NCI-H748 (cell line): ENCODE data around the gene SMG6.
"Not testable (repeated sequence)": the region's sequence is repeated elsewhere in the genome, so short reads cannot be mapped to it uniquely, and the experiment has no call there.

ENCODE experiments used
- DNase-seq: peaks from one replicate; lab custom pipeline; 2025; ENCODE audit not compliant: unreplicated experiment; lab: John Stamatoyannopoulos, UW

Gene SMG6

GRCh38 chr17:2207815-2208515, 95.6 kb downstream of the SMG6 start:
- DNase-seq: no peak

DNA sequence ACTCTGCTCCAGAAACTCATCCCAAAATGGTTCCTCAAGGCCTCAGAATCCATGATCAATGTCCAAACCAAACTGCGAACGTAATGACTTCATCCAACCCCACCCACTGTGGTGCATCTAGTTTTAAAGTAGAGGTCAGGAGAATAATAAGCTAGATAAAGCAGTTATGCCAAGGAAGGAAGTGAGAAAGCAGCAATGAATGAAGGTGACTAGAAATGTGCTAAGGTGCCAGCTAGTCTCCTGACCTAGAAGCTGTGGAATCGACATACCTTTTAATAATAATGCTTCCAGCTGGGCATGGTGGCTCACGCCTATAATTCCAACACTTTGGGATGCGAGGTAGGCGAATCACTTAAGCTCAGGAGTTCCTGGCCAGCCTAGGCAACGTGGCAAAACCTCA, 99.2 kb downstream of the SMG6 start:
- no peak for DNase-seq

DNA sequence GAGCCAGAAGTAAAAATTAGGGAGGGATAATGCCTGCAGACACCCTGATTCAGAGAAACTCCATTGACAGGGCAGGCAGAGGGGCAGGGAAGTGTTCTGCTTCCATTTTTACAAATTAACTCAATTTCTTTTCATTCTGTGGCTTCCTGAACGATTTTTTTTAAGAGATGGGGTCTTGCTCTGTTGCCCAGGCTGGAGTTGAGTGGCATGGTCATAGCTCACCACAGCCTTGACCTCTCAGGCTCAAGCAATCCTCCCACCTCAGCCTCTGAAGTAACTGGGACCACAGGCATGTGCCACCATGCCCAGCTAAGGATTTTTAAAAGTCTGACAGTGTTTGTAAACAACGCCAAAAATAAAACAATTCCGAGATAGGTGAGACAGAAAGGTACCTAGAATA, 99.8 kb downstream of the SMG6 start:
- DNase-seq: no peak

- DNase-seq: no peak
Measured at GRCh38 chr17:2202996-2203575, 100.5 kb downstream of the SMG6 start.

- no peak for DNase-seq
Measured at GRCh38 chr17:2202302-2202995, 101.1 kb downstream of the SMG6 start.

- DNase-seq: not testable (repeated sequence)
Measured at GRCh38 chr17:2199386-2199785, 104.2 kb downstream of the SMG6 start.

GRCh38 chr17:2198927-2199326, 104.7 kb downstream of the SMG6 start:
- no peak for DNase-seq

DNA sequence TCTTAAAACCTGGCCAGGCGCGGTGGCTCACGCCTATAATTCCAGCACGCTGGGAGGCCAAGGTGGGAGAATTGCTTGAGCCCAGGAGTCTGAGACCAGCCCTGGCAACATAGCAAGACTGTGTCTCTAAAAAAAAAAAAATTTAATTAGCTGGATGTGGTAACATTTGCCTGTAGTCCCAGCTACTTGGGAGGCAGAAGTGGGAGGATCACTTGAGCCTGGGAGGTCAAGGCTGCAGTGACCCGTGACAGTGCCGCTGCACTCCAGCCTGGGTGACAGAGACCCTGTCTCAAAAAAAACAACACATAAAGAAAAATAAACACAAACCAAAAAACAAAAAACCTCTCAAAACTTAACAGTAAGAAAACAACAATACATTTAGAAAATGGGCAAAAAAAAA, 106.3 kb downstream of the SMG6 start:
- no peak for DNase-seq

- no peak for DNase-seq
Measured at GRCh38 chr17:2195729-2196128, 107.9 kb downstream of the SMG6 start.

- no peak for DNase-seq
Measured at GRCh38 chr17:2194889-2195335, 108.7 kb downstream of the SMG6 start.

GRCh38 chr17:2192367-2193057, 111.1 kb downstream of the SMG6 start:
- no peak for DNase-seq

- no peak for DNase-seq
Measured at GRCh38 chr17:2191785-2192184, 111.8 kb downstream of the SMG6 start.

GRCh38 chr17:2191227-2191626, 112.4 kb downstream of the SMG6 start:
- DNase-seq: no peak

DNA sequence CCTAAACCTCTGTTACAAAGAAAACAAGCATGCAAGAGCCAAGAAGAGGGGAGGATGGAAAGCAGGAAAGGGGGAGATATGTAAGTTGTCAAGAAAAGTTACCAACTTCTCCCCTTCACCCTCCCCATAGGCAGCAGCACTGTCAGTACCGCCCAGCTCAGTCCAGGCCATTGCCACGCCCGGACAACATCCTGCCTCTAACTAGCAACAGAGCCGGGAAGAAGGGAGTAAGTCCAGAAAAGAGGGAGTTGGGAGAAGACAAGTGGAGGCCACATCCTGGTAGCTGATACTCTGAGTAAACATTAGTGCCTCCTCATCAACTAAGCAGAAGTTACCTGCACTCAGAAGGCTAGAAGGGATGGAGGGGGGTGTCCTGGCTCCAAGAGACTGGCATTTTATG, 113.6 kb downstream of the SMG6 start:
- DNase-seq: no peak

DNA sequence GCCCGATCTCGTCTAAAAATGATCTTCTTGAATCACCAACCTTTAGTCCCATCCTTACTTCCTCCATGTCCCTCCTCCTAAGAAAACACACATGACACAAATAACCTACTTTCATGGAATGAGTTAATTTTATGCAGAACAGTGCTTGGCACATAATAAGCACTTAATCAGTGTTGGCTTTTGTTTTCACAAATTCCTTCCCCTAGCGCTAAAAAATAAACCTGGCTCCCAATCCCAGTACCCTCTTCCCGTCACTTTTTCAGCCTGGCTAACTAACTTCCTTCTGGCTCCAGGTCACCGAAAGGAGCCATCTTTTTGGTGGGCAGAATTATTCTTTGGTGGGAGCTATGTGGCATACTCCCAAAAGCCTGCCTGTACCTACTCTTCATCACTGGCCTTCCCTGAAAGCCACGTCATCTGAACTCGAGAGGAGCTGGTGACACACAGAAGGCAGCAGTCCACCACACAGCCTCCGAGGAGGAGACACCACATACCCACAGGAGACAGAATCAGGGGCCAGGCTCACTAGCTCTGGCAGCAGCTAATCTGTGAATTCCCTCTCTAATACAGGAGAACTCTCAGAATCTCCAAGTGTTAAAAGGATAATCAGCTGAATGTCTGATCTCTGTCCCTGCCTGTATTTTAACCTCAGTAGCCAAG, 114.5 kb downstream of the SMG6 start:
- no peak for DNase-seq

- DNase-seq: no peak
Measured at GRCh38 chr17:2187758-2188157, 115.8 kb downstream of the SMG6 start.

DNA sequence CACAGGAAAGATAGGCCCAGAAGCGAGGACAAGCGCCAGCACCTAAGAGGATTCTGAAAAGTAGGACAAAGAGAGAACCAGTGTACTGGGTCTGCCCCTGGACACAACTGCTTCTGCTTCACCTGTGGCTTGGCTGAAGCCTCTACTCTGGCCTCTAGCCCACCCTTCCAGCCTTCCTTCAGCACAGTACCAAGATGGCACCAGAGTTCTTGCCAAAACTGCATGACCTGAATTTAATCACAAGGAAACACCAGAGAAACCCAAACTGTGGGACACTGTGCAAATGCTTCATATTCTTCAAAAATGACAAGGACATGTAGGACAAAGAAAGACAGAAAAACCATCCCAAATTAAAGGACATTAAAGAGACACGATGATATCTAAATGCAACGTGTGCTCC, 116.6 kb downstream of the SMG6 start:
- no peak for DNase-seq

DNA sequence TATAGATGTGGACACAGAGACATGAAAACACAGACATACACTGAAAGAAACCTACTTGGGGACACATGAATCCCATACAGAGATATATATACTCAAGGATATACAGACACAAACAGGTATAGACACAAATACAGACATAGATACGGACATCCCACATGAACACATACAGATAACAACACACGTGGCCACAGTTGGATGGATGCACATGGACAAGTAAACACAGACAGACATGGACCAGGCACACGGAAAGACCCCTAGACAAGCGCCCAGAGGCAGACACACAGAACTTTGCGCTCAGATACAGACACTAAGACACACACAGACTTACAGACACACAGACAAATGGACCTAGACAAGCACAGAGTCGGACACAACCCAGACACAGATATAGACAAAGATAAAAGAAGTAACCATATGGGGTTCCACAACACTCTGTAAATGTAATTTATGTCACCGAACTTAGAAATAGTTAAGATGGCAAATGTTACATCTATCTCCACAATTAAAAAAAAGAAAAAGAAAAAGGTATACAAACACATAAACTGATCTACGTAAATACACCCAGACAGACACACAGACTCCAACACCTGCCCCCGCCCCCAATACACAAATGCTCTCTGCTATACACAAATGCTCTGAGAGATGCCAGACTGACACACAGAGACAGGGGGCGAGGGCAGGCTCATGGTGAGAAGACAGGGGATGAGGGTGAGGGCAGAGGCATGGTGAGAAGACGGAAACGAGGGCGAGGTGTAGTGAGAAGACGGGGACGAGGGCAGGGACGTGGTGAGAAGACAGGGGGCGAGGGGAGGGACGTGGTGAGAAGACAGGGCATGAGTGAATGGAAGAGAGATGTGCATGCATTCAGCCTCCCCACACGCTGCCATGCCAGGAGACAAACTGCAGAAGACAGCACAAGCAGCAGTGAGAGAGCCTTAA, 118.3 kb downstream of the SMG6 start:
- no peak for DNase-seq

- no peak for DNase-seq
Measured at GRCh38 chr17:2183346-2183745, 120.2 kb downstream of the SMG6 start.

GRCh38 chr17:2181897-2182448, 121.6 kb downstream of the SMG6 start:
- no peak for DNase-seq
